IMR-90 (cell line): ENCODE results near the gene ACTG2. TPM values are rescaled to one million over a fixed set of nuclear protein-coding genes. Genes with fewer than 3 reads are reported as not detected.

Experiments
- ATAC-seq: fragments of 200-7000 bp; cut with Tn5 transposase; 2 replicates; pipeline ENCODE4 v1.9.1; 2020; ENCODE audit warnings: low read depth, mild to moderate bottlenecking, moderate library complexity
- BruUV-seq: library from RNA; stranded (reverse); fragments of 400-500 nt; replicated peaks from 2 replicates; lab custom pipeline; 2021; lab: Mats Ljungman, UMichigan
- CTCF ChIA-PET: fragments of 300-600 bp; formaldehyde crosslinking; extraction: SDS; loops from one replicate; lab custom pipeline; 2021; ENCODE audit warnings: antibody characterized with exemption; lab: Yijun Ruan, JAX
- POLR2A ChIA-PET: fragments of 300-600 bp; sonication (Branson Sonifier 250); formaldehyde crosslinking; loops from one replicate; lab custom pipeline; 2022; ENCODE audit warnings: antibody characterized with exemption; ENCODE audit not compliant: unreplicated experiment; lab: Charles Lee
- DNase-seq: peaks from one replicate; pipeline ENCODE4 v3.0.0; 2013
- H2AFZ ChIP-seq: replicated peaks from 2 replicates; pipeline ENCODE3; 2013; ENCODE audit warnings: low read length, mild to moderate bottlenecking; ENCODE audit not compliant: poor library complexity
- H2AK5ac ChIP-seq: 2 replicates; pipeline ENCODE4 v1.6.1; 2013; ENCODE audit warnings: low read depth, low read length, inconsistent platforms
- H2AK9ac ChIP-seq: replicated peaks from 2 replicates; pipeline ENCODE3; 2013; ENCODE audit warnings: mild to moderate bottlenecking, low read depth, low read length, moderate library complexity; ENCODE audit not compliant: poor library complexity
- H2BK120ac ChIP-seq: 2 replicates; pipeline ENCODE4 v1.6.1; 2013; ENCODE audit warnings: low read depth, low read length, inconsistent platforms
- H2BK15ac ChIP-seq: 3 replicates; pipeline ENCODE4 v1.6.1; 2013; ENCODE audit warnings: low read depth, low read length, inconsistent platforms
- H2BK20ac ChIP-seq: 2 replicates; pipeline ENCODE4 v1.6.1; 2013; ENCODE audit warnings: low read depth, mild to moderate bottlenecking, inconsistent platforms, low read length, moderate library complexity
- H2BK5ac ChIP-seq: 2 replicates; pipeline ENCODE4 v1.6.1; 2013; ENCODE audit warnings: mild to moderate bottlenecking, low read depth, low read length, inconsistent platforms; ENCODE audit not compliant: poor library complexity, severe bottlenecking
- H3K14ac ChIP-seq: replicated peaks from 2 replicates; pipeline ENCODE4 v1.6.1; 2013; ENCODE audit warnings: low read depth, low read length, inconsistent platforms
- H3K18ac ChIP-seq: 2 replicates; pipeline ENCODE4 v1.6.1; 2013; ENCODE audit warnings: low read depth, low read length, control low read depth
- H3K23ac ChIP-seq: 2 replicates; pipeline ENCODE4 v1.6.1; 2013; ENCODE audit warnings: low read depth, low read length, inconsistent platforms
- H3K27ac ChIP-seq: 2 replicates; pipeline ENCODE4 v1.5.1; 2013; ENCODE audit warnings: mild to moderate bottlenecking, control low read depth, low read length; ENCODE audit not compliant: insufficient read depth
- H3K27me3 ChIP-seq: 2 replicates; pipeline ENCODE4 v1.6.1; 2013; ENCODE audit warnings: low read length; ENCODE audit not compliant: control insufficient read depth, insufficient read depth
- H3K36me3 ChIP-seq: 2 replicates; pipeline ENCODE4 v1.6.1; 2013; ENCODE audit warnings: low read length, mixed read lengths; ENCODE audit not compliant: control insufficient read depth, insufficient read depth
- H3K4ac ChIP-seq: 2 replicates; pipeline ENCODE4 v1.6.1; 2013; ENCODE audit warnings: low read depth, low read length, inconsistent platforms
- H3K4me1 ChIP-seq: 2 replicates; pipeline ENCODE4 v1.6.1; 2013; ENCODE audit warnings: low read length, mixed read lengths; ENCODE audit not compliant: control insufficient read depth, insufficient read depth
- H3K4me2 ChIP-seq: 2 replicates; pipeline ENCODE4 v1.6.1; 2013; ENCODE audit warnings: low read depth, mild to moderate bottlenecking, control low read depth, low read length, moderate library complexity
- H3K4me3 ChIP-seq: 2 replicates; pipeline ENCODE4 v1.5.1; 2013; ENCODE audit warnings: low read depth, mild to moderate bottlenecking, control low read depth, low read length, moderate library complexity; ENCODE audit not compliant: insufficient read depth
- H3K56ac ChIP-seq: 2 replicates; pipeline ENCODE4 v1.6.1; 2013; ENCODE audit warnings: low read length, inconsistent platforms; ENCODE audit not compliant: insufficient read depth; ENCODE audit errors: extremely low read depth
- H3K79me1 ChIP-seq, 2 experiments: 2 replicates each; pipeline ENCODE4 v1.6.1; 2013; ENCODE audit warnings: low read length in 2 of 2, inconsistent platforms in 1 of 2, low read depth in 1 of 2
- H3K9ac ChIP-seq: 2 replicates; pipeline ENCODE4 v1.6.1; 2013; ENCODE audit warnings: low read depth, low read length, control low read depth
- H3K9me1 ChIP-seq: 2 replicates; pipeline ENCODE4 v1.6.1; 2013; ENCODE audit warnings: low read length, inconsistent platforms; ENCODE audit not compliant: insufficient read depth
- H3K9me3 ChIP-seq: 2 replicates; pipeline ENCODE4 v1.6.1; 2013; ENCODE audit warnings: low read length; ENCODE audit not compliant: control insufficient read depth, insufficient read depth
- H4K20me1 ChIP-seq: 2 replicates; pipeline ENCODE4 v1.6.1; 2013; ENCODE audit warnings: low read length, inconsistent platforms; ENCODE audit not compliant: insufficient read depth
- H4K5ac ChIP-seq: 2 replicates; pipeline ENCODE4 v1.6.1; 2013; ENCODE audit warnings: mild to moderate bottlenecking, low read depth, low read length, control low read depth
- H4K8ac ChIP-seq, 2 experiments: 2 replicates each; pipeline ENCODE4 v1.6.1; 2013; ENCODE audit warnings: low read depth in 2 of 2, low read length in 2 of 2, control low read depth in 1 of 2, inconsistent platforms in 1 of 2
- H4K91ac ChIP-seq: 2 replicates; pipeline ENCODE4 v1.6.1; 2013; ENCODE audit warnings: low read depth, low read length, inconsistent platforms; ENCODE audit not compliant: insufficient read depth
- BHLHE40 ChIP-seq: fragments of 150-350 bp; IDR thresholded peaks from 2 replicates; pipeline ENCODE4 v1.6.1; 2016; ENCODE audit warnings: mild to moderate bottlenecking, low read depth, low read length
- CEBPB ChIP-seq: IDR thresholded peaks from 2 replicates; pipeline ENCODE4 v1.6.1; 2012; ENCODE audit warnings: low read depth, low read length, improper control_type of control experiment
- CHD1 ChIP-seq: IDR thresholded peaks from 2 replicates; pipeline ENCODE4 v1.6.1; 2012; ENCODE audit warnings: low read depth, low read length, improper control_type of control experiment
- CTCF ChIP-seq: conservative IDR thresholded peaks from 2 replicates; pipeline ENCODE4 v1.5.1; 2012; ENCODE audit warnings: mild to moderate bottlenecking, low read depth, low read length, improper control_type of control experiment
- FOS ChIP-seq: fragments of 150-350 bp; IDR thresholded peaks from 2 replicates; pipeline ENCODE4 v1.6.1; 2016; ENCODE audit warnings: low read depth, low read length
- MAFK ChIP-seq: IDR thresholded peaks from 2 replicates; pipeline ENCODE4 v1.6.1; 2012; ENCODE audit warnings: low read depth, low read length, improper control_type of control experiment
- MAZ ChIP-seq: IDR thresholded peaks from 2 replicates; pipeline ENCODE4 v1.6.1; 2012; ENCODE audit warnings: low read depth, mild to moderate bottlenecking, low read length, improper control_type of control experiment, moderate library complexity, borderline replicate concordance
- MXI1 ChIP-seq: IDR thresholded peaks from 2 replicates; pipeline ENCODE4 v1.6.1; 2012; ENCODE audit warnings: low read depth, mild to moderate bottlenecking, low read length, moderate library complexity, borderline replicate concordance
- NFE2L2 ChIP-seq: fragments of 150-350 bp; IDR thresholded peaks from 2 replicates; pipeline ENCODE4 v1.6.1; 2016; ENCODE audit warnings: low read depth, mild to moderate bottlenecking, low read length
- POLR2A ChIP-seq: IDR thresholded peaks from 2 replicates; pipeline ENCODE4 v1.6.1; 2012; ENCODE audit warnings: mild to moderate bottlenecking, low read depth, low read length
- RAD21 ChIP-seq: IDR thresholded peaks from 2 replicates; pipeline ENCODE4 v1.6.1; 2012; ENCODE audit warnings: low read length, improper control_type of control experiment
- RCOR1 ChIP-seq: IDR thresholded peaks from 2 replicates; pipeline ENCODE4 v1.6.1; 2012; ENCODE audit warnings: mild to moderate bottlenecking, low read length, improper control_type of control experiment; ENCODE audit not compliant: insufficient replicate concordance
- RFX5 ChIP-seq: IDR thresholded peaks from 2 replicates; pipeline ENCODE4 v1.8.0; 2012; ENCODE audit warnings: low read depth, mild to moderate bottlenecking, low read length, moderate library complexity
- SMC3 ChIP-seq: fragments of 150-350 bp; IDR thresholded peaks from 2 replicates; pipeline ENCODE4 v1.6.1; 2016; ENCODE audit warnings: low read depth, mild to moderate bottlenecking, antibody characterized with exemption, low read length, moderate library complexity
- dilution Hi-C: fragments of 300-500 bp; cut with HindIII; formaldehyde crosslinking; loops from one replicate; pipeline ENCODE4 v1.14.3; 2018; ENCODE audit warnings: low sequenced_read_pairs; ENCODE audit not compliant: unreplicated experiment
- in situ Hi-C: fragments of 300-500 bp; cut with MboI; formaldehyde crosslinking; loops from 3 replicates; pipeline ENCODE4 v1.14.3; 2019; ENCODE audit warnings: low sequenced_read_pairs, inconsistent platforms, mixed read lengths
- intact Hi-C: fragments of 100-400 bp; cut with micrococcal nuclease; formaldehyde crosslinking; loops from 2 replicates; pipeline ENCODE4 v1.10.0; 2022
- polyA plus RNA-seq, 3 experiments: library from polyadenylated mRNA; depleted of rRNA; stranded (reverse); fragments of >200 nt; gene quantifications; 2 replicates each; pipeline ENCODE4 v1.2.3, GENCODE V29; 2012; ENCODE audit warnings: low replicate concordance in 1 of 3
- total RNA-seq: library from RNA; depleted of rRNA; stranded (reverse); fragments of >200 nt; gene quantifications from 2 replicates; pipeline ENCODE4 v1.2.3, GENCODE V29; 2012
- TF ChIP-seq, protein P1 (sequence below): fragments of 150-350 bp; IDR thresholded peaks from 2 replicates; pipeline ENCODE4 v1.6.1; 2017; ENCODE audit warnings: mild to moderate bottlenecking, antibody characterized with exemption, low read length, low read depth
- TF ChIP-seq, protein P2 (sequence below): fragments of 150-350 bp; IDR thresholded peaks from 2 replicates; pipeline ENCODE4 v1.6.1; 2016; ENCODE audit warnings: low read depth, mild to moderate bottlenecking, low read length, moderate library complexity, borderline replicate concordance

Gene ACTG2
- total and polyA plus RNA-seq, 2 of the 4 experiments (the other 2 are of a cell fraction) = 523 to 899 TPM

GRCh38 chr2:73949802-73950201, 57.0 kb downstream of the ACTG2 start:
- peaks cover 50% of the 10 kb centered on the region for H3K36me3 ChIP-seq
- H2BK15ac ChIP-seq = no peak overlapping the region
- peaks cover 29 to 70% of the 10 kb centered on the region in 2 experiments for H3K79me1 ChIP-seq
- no peak overlapping the region for H4K91ac ChIP-seq
- intact Hi-C loops = no loop called here
- H3K23ac ChIP-seq = no peak overlapping the region
- H2AK9ac ChIP-seq = no peak overlapping the region
- DNase-seq = no peak
- no peak overlapping the region for H3K4me2 ChIP-seq
- no peak overlapping the region for H3K18ac ChIP-seq
- ATAC-seq = peak; percentile 63
- H3K27me3 ChIP-seq = no peaks in the 10 kb centered on the region
- no peak overlapping the region for H2BK20ac ChIP-seq
- no peak overlapping the region for H4K5ac ChIP-seq
- H4K20me1 ChIP-seq = peaks cover 44% of the 10 kb centered on the region
- H3K9ac ChIP-seq = no peak overlapping the region
- no peak overlapping the region for H3K27ac ChIP-seq
- TF ChIP-seq POLR2A (no peak), SMC3 (no peak), NFE2L2 (no peak), MXI1 (no peak), BHLHE40 (no peak), MAZ (no peak), RCOR1 (no peak), FOS (no peak), CEBPB (no peak), MAFK (no peak), RAD21 (no peak), RFX5 (no peak), CHD1 (no peak), CTCF (no peak)
- TF ChIP-seq, protein P1, sequence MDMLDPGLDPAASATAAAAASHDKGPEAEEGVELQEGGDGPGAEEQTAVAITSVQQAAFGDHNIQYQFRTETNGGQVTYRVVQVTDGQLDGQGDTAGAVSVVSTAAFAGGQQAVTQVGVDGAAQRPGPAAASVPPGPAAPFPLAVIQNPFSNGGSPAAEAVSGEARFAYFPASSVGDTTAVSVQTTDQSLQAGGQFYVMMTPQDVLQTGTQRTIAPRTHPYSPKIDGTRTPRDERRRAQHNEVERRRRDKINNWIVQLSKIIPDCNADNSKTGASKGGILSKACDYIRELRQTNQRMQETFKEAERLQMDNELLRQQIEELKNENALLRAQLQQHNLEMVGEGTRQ = no peak
- TF ChIP-seq, protein P2, sequence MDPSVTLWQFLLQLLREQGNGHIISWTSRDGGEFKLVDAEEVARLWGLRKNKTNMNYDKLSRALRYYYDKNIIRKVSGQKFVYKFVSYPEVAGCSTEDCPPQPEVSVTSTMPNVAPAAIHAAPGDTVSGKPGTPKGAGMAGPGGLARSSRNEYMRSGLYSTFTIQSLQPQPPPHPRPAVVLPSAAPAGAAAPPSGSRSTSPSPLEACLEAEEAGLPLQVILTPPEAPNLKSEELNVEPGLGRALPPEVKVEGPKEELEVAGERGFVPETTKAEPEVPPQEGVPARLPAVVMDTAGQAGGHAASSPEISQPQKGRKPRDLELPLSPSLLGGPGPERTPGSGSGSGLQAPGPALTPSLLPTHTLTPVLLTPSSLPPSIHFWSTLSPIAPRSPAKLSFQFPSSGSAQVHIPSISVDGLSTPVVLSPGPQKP = no peak
- H3K9me1 ChIP-seq = peaks cover 11% of the 10 kb centered on the region
- H2AK5ac ChIP-seq = no peak overlapping the region
- no peak overlapping the region for H2BK5ac ChIP-seq
- no peak overlapping the region for H2BK120ac ChIP-seq
- in situ Hi-C loops = no loop called here
- H3K14ac ChIP-seq = no peak overlapping the region
- CTCF ChIA-PET = interaction anchor here (0.5 to 0.7 kb wide), 3 partner anchors 11 to 200 kb away, joined by 3 to 4 read pairs (median 3); no protein-coding TSS in a partner anchor
- BruUV-seq = no TSS peak
- no peak overlapping the region for H3K4me3 ChIP-seq
- dilution Hi-C loops = no loop called here
- H3K9me3 ChIP-seq = no peaks in the 10 kb centered on the region
- no peak overlapping the region for H2AFZ ChIP-seq
- no peak overlapping the region for H3K56ac ChIP-seq
- H3K4me1 ChIP-seq = peaks cover 2% of the 10 kb centered on the region; the same call in 1 of the 2 replicates
- no peak overlapping the region for H4K8ac ChIP-seq
- no peak overlapping the region for H3K4ac ChIP-seq
- POLR2A ChIA-PET = no interaction called here
